GM12801 (cell line): ENCODE measurements around the gene OPTC.

Source experiments
- CTCF ChIP-seq: IDR thresholded peaks from one replicate; pipeline ENCODE4 v1.5.1; 2011; ENCODE audit warnings: control low read depth; ENCODE audit not compliant: insufficient read length; ENCODE audit errors: extremely low read depth

OPTC gene

GRCh38 chr1:203524152-203524551 lies 30.2 kb downstream of the OPTC start:
- no peak for TF ChIP-seq CTCF

- TF ChIP-seq CTCF, result no peak
These were observed 30.9 kb downstream of the OPTC start for GRCh38 chr1:203524824-203525223.

- TF ChIP-seq CTCF, result no peak
These were observed 31.7 kb downstream of the OPTC start for GRCh38 chr1:203525685-203526084.

GRCh38 chr1:203526130-203526529 lies 32.2 kb downstream of the OPTC start:
- TF ChIP-seq CTCF, result no peak

GRCh38 chr1:203526572-203526971 lies 32.6 kb downstream of the OPTC start:
- TF ChIP-seq CTCF, result no peak

GRCh38 chr1:203527013-203527412 lies 33.1 kb downstream of the OPTC start:
- no peak for TF ChIP-seq CTCF

GRCh38 chr1:203528063-203528462 lies 34.1 kb downstream of the OPTC start:
- no peak for TF ChIP-seq CTCF
